Erythroblast (primary cell): ENCODE results near the gene DCHS1.

Source experiments
- GATA1 ChIP-seq: IDR thresholded peaks from 2 replicates; pipeline ENCODE4 v1.6.1; 2011; ENCODE audit warnings: low read depth, mild to moderate bottlenecking, control low read depth, low read length, moderate library complexity
- POLR2A ChIP-seq: IDR thresholded peaks from 2 replicates; pipeline ENCODE4 v1.6.1; 2011; ENCODE audit warnings: mild to moderate bottlenecking, low read length

DNA sequence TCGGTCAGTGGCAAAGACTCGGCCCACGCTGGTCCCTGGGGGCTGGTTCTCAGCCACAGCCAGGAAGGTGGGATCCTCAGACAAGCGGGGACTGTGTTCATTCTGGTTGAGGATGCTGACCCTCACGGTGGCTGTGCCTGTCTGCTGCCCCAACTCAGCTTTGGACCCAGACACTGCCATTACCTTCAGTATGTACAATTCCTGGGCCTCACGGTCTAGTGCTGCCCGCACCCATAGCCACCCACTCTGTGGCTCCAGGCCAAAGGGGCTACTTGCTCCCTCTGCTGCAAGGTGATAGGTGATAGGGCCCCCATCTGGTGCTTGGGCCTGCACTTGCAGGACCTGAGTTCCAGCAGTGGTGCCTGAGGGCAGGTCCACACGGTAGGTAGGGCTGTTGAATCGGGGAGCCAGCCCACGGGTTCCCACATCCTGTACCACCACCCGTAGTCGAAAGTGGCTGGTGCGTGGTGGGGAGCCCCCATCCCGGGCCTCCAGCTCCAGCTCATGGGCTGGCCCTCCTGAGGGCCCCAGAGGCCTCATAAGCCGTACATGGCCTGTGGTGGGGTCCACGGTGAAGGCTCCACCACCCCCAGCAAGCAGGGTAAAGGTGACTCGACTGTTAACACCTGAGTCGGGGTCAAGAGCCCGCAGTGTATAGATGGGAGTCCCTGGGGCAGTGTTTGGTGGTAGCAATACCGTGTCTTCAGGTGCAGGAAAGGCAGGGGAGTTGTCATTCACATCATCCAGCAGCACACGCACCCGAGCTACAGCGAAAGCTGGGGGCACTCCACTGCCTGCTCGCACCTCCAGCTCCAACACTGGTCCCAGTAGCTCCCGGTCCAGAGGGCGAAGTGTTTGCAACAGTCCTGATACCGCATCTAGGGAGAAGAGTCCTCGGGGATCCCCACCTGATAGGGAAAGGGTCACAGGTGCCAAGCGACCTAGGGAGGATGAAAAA is 23.2 kb downstream of the DCHS1 start:
- TF ChIP-seq POLR2A: no peak
- TF ChIP-seq GATA1: no peak
